GM12874 (cell line): Measurements from ENCODE around the gene B4GALNT4.

Experiments used
- CTCF ChIP-seq: IDR thresholded peaks from 2 replicates; pipeline ENCODE4 v1.5.1; 2011; ENCODE audit warnings: low read depth, mild to moderate bottlenecking, control low read depth, low read length, moderate library complexity; ENCODE audit not compliant: insufficient read depth

B4GALNT4 gene

GRCh38 chr11:377883-378500, 8.7 kb downstream of the B4GALNT4 start:
- TF ChIP-seq CTCF, result no peak

GRCh38 chr11:379205-380094, 10.2 kb downstream of the B4GALNT4 start:
- TF ChIP-seq CTCF, result no peak

- TF ChIP-seq CTCF, result no peak
Measured at GRCh38 chr11:380095-380480, 10.8 kb downstream of the B4GALNT4 start.

- no peak for TF ChIP-seq CTCF
Measured at GRCh38 chr11:380491-380890, 11.2 kb downstream of the B4GALNT4 start.

GRCh38 chr11:380996-381395, 11.7 kb downstream of the B4GALNT4 start:
- TF ChIP-seq CTCF, result no peak

GRCh38 chr11:381501-382072, 12.3 kb downstream of the B4GALNT4 start:
- no peak for TF ChIP-seq CTCF

GRCh38 chr11:382081-382629, 12.9 kb downstream of the B4GALNT4 start:
- TF ChIP-seq CTCF, result no peak
